CD4-positive, alpha-beta T cell treated with Interleukin-4 for 1 hour (primary cell): ENCODE results near the gene LHX8.

Source experiments
- DNase-seq, 2 donors: peaks; one replicate each; pipeline ENCODE4 v3.0.0-alpha.2; 2020 to 2022

The LHX8 gene

DNA sequence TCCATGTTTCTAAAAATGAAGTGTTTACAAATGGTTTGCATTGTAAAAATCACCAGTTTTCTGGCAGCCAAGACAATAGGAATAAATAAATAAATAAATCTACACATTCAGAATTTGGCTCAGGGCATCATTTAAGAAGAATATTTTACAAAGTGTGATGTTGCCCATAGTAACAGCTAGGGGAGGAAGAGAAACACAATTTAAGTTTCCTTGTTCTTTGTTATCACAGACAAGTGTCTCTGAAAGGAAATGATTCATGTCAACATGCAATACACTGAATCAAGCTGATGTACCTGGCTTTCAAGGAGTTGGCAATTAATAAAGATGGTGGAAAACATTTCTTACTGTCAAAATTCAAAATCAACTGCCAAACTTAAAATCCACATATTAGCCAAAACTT, 74.7 kb downstream of the LHX8 start:
- no peak for DNase-seq
